ENCODE measurements around the gene NFU1.

Gene NFU1

GRCh38 chr2:69386789-69387734 is 50.2 kb downstream of the NFU1 start, which contains the start of gene GFPT1:
GFPT1 (minus strand) TSS chr2:69387227; CDS start chr2:69387071, 156 bp downstream.
- Histone ChIP-seq H2AFZ (ENCODE audit: low read depth, low read length) (peak within 1 kb of the TSS; percentile 91), H3K36me3 (ENCODE audit: insufficient read depth, low read length) (peaks cover 3% of the 10 kb centered on the region; the same call in 1 of the 2 replicates), H3K79me2 (ENCODE audit: insufficient read depth, low read length) (peaks cover 56% of the 10 kb centered on the region), H3K4me1 (ENCODE audit: insufficient read depth, low read length) (peaks cover 41% of the 10 kb centered on the region), H3K4me3 (ENCODE audit: low read depth in 1 of 2, low read length in 2 of 2) (peak within 1 kb of the TSS; percentile 73 to 79), H4K20me1 (ENCODE audit: insufficient read depth, low read length) (peaks cover 6% of the 10 kb centered on the region; the same call in 1 of the 2 replicates), H3K4me2 (ENCODE audit: insufficient read depth, low read length) (peak within 1 kb of the TSS; percentile 71), H3K27me3 (ENCODE audit: insufficient read depth, low read length, poor library complexity) (no peaks in the 10 kb centered on the region), H3K27ac (ENCODE audit: low read length) (peak within 1 kb of the TSS; percentile 74), H3K9me3 (ENCODE audit: insufficient read depth, low read length, severe bottlenecking) (no peaks in the 10 kb centered on the region), H3K9ac (ENCODE audit: low read depth, low read length) (peak within 1 kb of the TSS; percentile 64)
- peak; percentile 92 for ATAC-seq (ENCODE audit: insufficient read depth, low read depth)
- TF ChIP-seq EZH2 (IDR thresholded peaks at IDR 0.05; ENCODE audit: borderline replicate concordance, low read depth, low read length, severe bottlenecking): no peak
- TF ChIP-seq CTCF (IDR thresholded peaks at IDR 0.05; ENCODE audit: borderline replicate concordance, extremely low read depth, low read length, poor library complexity, severe bottlenecking): no peak
- DNase-seq: peak; percentile 94

GRCh38 chr2:69386360-69386759 is 50.9 kb downstream of the NFU1 start:
- Histone ChIP-seq H3K9me3 (ENCODE audit: insufficient read depth, low read length, severe bottlenecking) (no peaks in the 10 kb centered on the region), H3K4me1 (ENCODE audit: insufficient read depth, low read length) (peaks cover 46% of the 10 kb centered on the region), H3K36me3 (ENCODE audit: insufficient read depth, low read length) (peaks cover 3% of the 10 kb centered on the region; the same call in 1 of the 2 replicates), H3K27me3 (ENCODE audit: insufficient read depth, low read length, poor library complexity) (no peaks in the 10 kb centered on the region), H3K27ac (ENCODE audit: low read length) (peak overlapping the region; percentile 74), H3K9ac (ENCODE audit: low read depth, low read length) (peak overlapping the region; percentile 64), H3K79me2 (ENCODE audit: insufficient read depth, low read length) (peaks cover 63% of the 10 kb centered on the region), H2AFZ (ENCODE audit: low read depth, low read length) (peak overlapping the region; percentile 76), H3K4me2 (ENCODE audit: insufficient read depth, low read length) (peak overlapping the region; percentile 71), H4K20me1 (ENCODE audit: insufficient read depth, low read length) (peaks cover 6% of the 10 kb centered on the region; the same call in 1 of the 2 replicates), H3K4me3 (ENCODE audit: low read depth in 1 of 2, low read length in 2 of 2) (peak overlapping the region; percentile 73 to 79)
- TF ChIP-seq CTCF (IDR thresholded peaks at IDR 0.05; ENCODE audit: borderline replicate concordance, extremely low read depth, low read length, poor library complexity, severe bottlenecking) (no peak), EZH2 (IDR thresholded peaks at IDR 0.05; ENCODE audit: borderline replicate concordance, low read depth, low read length, severe bottlenecking) (no peak)
- ATAC-seq (ENCODE audit: insufficient read depth, low read depth): no peak
- DNase-seq: no peak

- H3K4me2 ChIP-seq (ENCODE audit: insufficient read depth, low read length): peak overlapping the region; percentile 71
- peak overlapping the region; percentile 64 for H3K9ac ChIP-seq (ENCODE audit: low read depth, low read length)
- peaks cover 3% of the 10 kb centered on the region; the same call in 1 of the 2 replicates for H3K36me3 ChIP-seq (ENCODE audit: insufficient read depth, low read length)
- H3K9me3 ChIP-seq (ENCODE audit: insufficient read depth, low read length, severe bottlenecking): no peaks in the 10 kb centered on the region
- H4K20me1 ChIP-seq (ENCODE audit: insufficient read depth, low read length): peaks cover 8% of the 10 kb centered on the region; the same call in 1 of the 2 replicates
- H3K4me1 ChIP-seq (ENCODE audit: insufficient read depth, low read length): peaks cover 47% of the 10 kb centered on the region
- no peaks in the 10 kb centered on the region for H3K27me3 ChIP-seq (ENCODE audit: insufficient read depth, low read length, poor library complexity)
- H3K79me2 ChIP-seq (ENCODE audit: insufficient read depth, low read length): peaks cover 70% of the 10 kb centered on the region
- no peak overlapping the region for H2AFZ ChIP-seq (ENCODE audit: low read depth, low read length)
- H3K27ac ChIP-seq (ENCODE audit: low read length): peak overlapping the region; percentile 74; the same call in 1 of the 2 replicates
- ATAC-seq (ENCODE audit: insufficient read depth, low read depth): no peak
- DNase-seq: no peak
- TF ChIP-seq EZH2 (IDR thresholded peaks at IDR 0.05; ENCODE audit: borderline replicate concordance, low read depth, low read length, severe bottlenecking) (no peak), CTCF (IDR thresholded peaks at IDR 0.05; ENCODE audit: borderline replicate concordance, extremely low read depth, low read length, poor library complexity, severe bottlenecking) (no peak)
- H3K4me3 ChIP-seq (ENCODE audit: low read depth in 1 of 2, low read length in 2 of 2): peak overlapping the region; percentile 73 to 79; a peak in 3 of 4 replicates
These were observed 51.6 kb downstream of the NFU1 start for GRCh38 chr2:69385443-69386151.
